ENCODE data around the gene RYR3. TPM values are rescaled to one million over a fixed set of nuclear protein-coding genes. Genes with fewer than 3 reads are reported as not detected.

The RYR3 gene
- total RNA-seq, 1 donor from 2014 or later, result 1.5 TPM

GRCh38 chr15:33851079-33851478 lies 540.3 kb downstream of the RYR3 start:
- Histone ChIP-seq H4K20me1 (ENCODE audit: insufficient read depth, low read length) (peaks cover 4% of the 10 kb centered on the region), H3K4me3 (ENCODE audit: insufficient read depth, low read depth, low read length) (no peak overlapping the region), H3K4me2 (ENCODE audit: low read length) (no peak overlapping the region), H3K9me3 (ENCODE audit: insufficient read depth, low read depth, low read length) (no peaks in the 10 kb centered on the region), H3K4me1 (ENCODE audit: insufficient read depth, low read length) (peaks cover 10% of the 10 kb centered on the region), H3K36me3 (ENCODE audit: insufficient read depth, low read length) (no peaks in the 10 kb centered on the region), H3K79me2 (ENCODE audit: insufficient read depth, low read length) (no peaks in the 10 kb centered on the region), H3K27ac (ENCODE audit: low read depth, low read length) (no peak overlapping the region), H2AFZ (ENCODE audit: low read depth, low read length) (no peak overlapping the region), H3K9ac (ENCODE audit: low read length) (no peak overlapping the region), H3K27me3 (ENCODE audit: insufficient read depth, low read length) (no peaks in the 10 kb centered on the region)
- H3K27me3 Mint-ChIP-seq (ENCODE audit: low read depth, unreplicated experiment), result no peaks in the 10 kb centered on the region
- H3K4me3 Mint-ChIP-seq (ENCODE audit: unreplicated experiment), result no peak overlapping the region
- no peak for TF ChIP-seq CTCF (IDR thresholded peaks at IDR 0.05; ENCODE audit: insufficient read depth, low read depth, low read length)
- TF ChIP-seq EZH2 (IDR thresholded peaks at IDR 0.05; ENCODE audit: insufficient read depth, low read length), result no peak
- DNase-seq (ENCODE audit: low read depth) (no peak), FAIRE-seq (no peak)
- no peak overlapping the region for H3K27ac Mint-ChIP-seq (ENCODE audit: unreplicated experiment)
- H3K9me3 Mint-ChIP-seq (ENCODE audit: unreplicated experiment), result no peaks in the 10 kb centered on the region
- peaks cover 23% of the 10 kb centered on the region for H3K4me1 Mint-ChIP-seq (ENCODE audit: low read depth, unreplicated experiment)
- H3K36me3 Mint-ChIP-seq (ENCODE audit: low read depth, unreplicated experiment), result peaks cover 8% of the 10 kb centered on the region

- Histone ChIP-seq H4K20me1 (ENCODE audit: insufficient read depth, low read length) (peaks cover 4% of the 10 kb centered on the region), H3K4me2 (ENCODE audit: low read length) (peak overlapping the region; percentile 38), H3K27me3 (ENCODE audit: insufficient read depth, low read length) (no peaks in the 10 kb centered on the region), H3K27ac (ENCODE audit: low read depth, low read length) (peak overlapping the region; percentile 54), H2AFZ (ENCODE audit: low read depth, low read length) (no peak overlapping the region), H3K79me2 (ENCODE audit: insufficient read depth, low read length) (no peaks in the 10 kb centered on the region), H3K9ac (ENCODE audit: low read length) (no peak overlapping the region), H3K9me3 (ENCODE audit: insufficient read depth, low read depth, low read length) (no peaks in the 10 kb centered on the region), H3K4me1 (ENCODE audit: insufficient read depth, low read length) (peaks cover 10% of the 10 kb centered on the region), H3K4me3 (ENCODE audit: insufficient read depth, low read depth, low read length) (no peak overlapping the region), H3K36me3 (ENCODE audit: insufficient read depth, low read length) (no peaks in the 10 kb centered on the region)
- Mint-ChIP-seq H3K36me3 (ENCODE audit: low read depth, unreplicated experiment) (peaks cover 10% of the 10 kb centered on the region), H3K4me1 (ENCODE audit: low read depth, unreplicated experiment) (peaks cover 16% of the 10 kb centered on the region), H3K9me3 (ENCODE audit: unreplicated experiment) (no peaks in the 10 kb centered on the region), H3K27me3 (ENCODE audit: low read depth, unreplicated experiment) (no peaks in the 10 kb centered on the region), H3K27ac (ENCODE audit: unreplicated experiment) (peak overlapping the region; percentile 77), H3K4me3 (ENCODE audit: unreplicated experiment) (no peak overlapping the region)
- FAIRE-seq, result no peak
- peak; percentile 30 for DNase-seq (ENCODE audit: low read depth)
- TF ChIP-seq CTCF (IDR thresholded peaks at IDR 0.05; ENCODE audit: insufficient read depth, low read depth, low read length) (no peak), EZH2 (IDR thresholded peaks at IDR 0.05; ENCODE audit: insufficient read depth, low read length) (no peak)
Observed at GRCh38 chr15:33852094-33852493, 541.3 kb downstream of the RYR3 start.

GRCh38 chr15:33852570-33852969 lies 541.8 kb downstream of the RYR3 start:
- peak overlapping the region; percentile 77 for H3K27ac Mint-ChIP-seq (ENCODE audit: unreplicated experiment)
- peak overlapping the region; percentile 8 for H3K9ac ChIP-seq (ENCODE audit: low read length)

More at GRCh38 chr15:33852570-33852969, 541.8 kb downstream of the RYR3 start:
- FAIRE-seq (peak; percentile 96), DNase-seq (ENCODE audit: low read depth) (peak; percentile 82)
- H3K4me1 ChIP-seq (ENCODE audit: insufficient read depth, low read length), result peaks cover 10% of the 10 kb centered on the region
- H3K4me3 ChIP-seq (ENCODE audit: insufficient read depth, low read depth, low read length), result no peak overlapping the region
- peaks cover 4% of the 10 kb centered on the region for H4K20me1 ChIP-seq (ENCODE audit: insufficient read depth, low read length)
- H3K4me2 ChIP-seq (ENCODE audit: low read length), result peak overlapping the region; percentile 38
- H3K36me3 Mint-ChIP-seq (ENCODE audit: low read depth, unreplicated experiment), result peaks cover 13% of the 10 kb centered on the region
- H3K27ac ChIP-seq (ENCODE audit: low read depth, low read length), result peak overlapping the region; percentile 54
- no peaks in the 10 kb centered on the region for H3K27me3 ChIP-seq (ENCODE audit: insufficient read depth, low read length)
- H3K4me3 Mint-ChIP-seq (ENCODE audit: unreplicated experiment), result no peak overlapping the region
- TF ChIP-seq CTCF (IDR thresholded peaks at IDR 0.05; ENCODE audit: insufficient read depth, low read depth, low read length) (no peak), EZH2 (IDR thresholded peaks at IDR 0.05; ENCODE audit: insufficient read depth, low read length) (no peak)
- no peaks in the 10 kb centered on the region for H3K36me3 ChIP-seq (ENCODE audit: insufficient read depth, low read length)
- no peaks in the 10 kb centered on the region for H3K9me3 ChIP-seq (ENCODE audit: insufficient read depth, low read depth, low read length)
- no peaks in the 10 kb centered on the region for H3K79me2 ChIP-seq (ENCODE audit: insufficient read depth, low read length)
- no peaks in the 10 kb centered on the region for H3K9me3 Mint-ChIP-seq (ENCODE audit: unreplicated experiment)
- peaks cover 16% of the 10 kb centered on the region for H3K4me1 Mint-ChIP-seq (ENCODE audit: low read depth, unreplicated experiment)
- no peak overlapping the region for H2AFZ ChIP-seq (ENCODE audit: low read depth, low read length)
- no peaks in the 10 kb centered on the region for H3K27me3 Mint-ChIP-seq (ENCODE audit: low read depth, unreplicated experiment)

Measured in astrocyte (in vitro differentiated cells and primary cell).